AG09309 (cell line): Measurements from ENCODE around the gene LRRN3.

ENCODE experiments used
- DNase-seq: peaks from one replicate; pipeline ENCODE4 v3.0.0-alpha.2; 2010; ENCODE audit warnings: low read depth
- H3K4me3 ChIP-seq: 2 replicates; pipeline ENCODE4 v1.5.1; 2011; ENCODE audit warnings: mild to moderate bottlenecking, low read depth, low read length, moderate library complexity; ENCODE audit not compliant: control insufficient read depth
- CTCF ChIP-seq: IDR thresholded peaks from 2 replicates; pipeline ENCODE4 v1.5.1; 2011; ENCODE audit warnings: mild to moderate bottlenecking, low read depth, low read length, inconsistent platforms; ENCODE audit not compliant: insufficient read depth, control insufficient read depth; ENCODE audit errors: missing control alignments

LRRN3 gene

DNA sequence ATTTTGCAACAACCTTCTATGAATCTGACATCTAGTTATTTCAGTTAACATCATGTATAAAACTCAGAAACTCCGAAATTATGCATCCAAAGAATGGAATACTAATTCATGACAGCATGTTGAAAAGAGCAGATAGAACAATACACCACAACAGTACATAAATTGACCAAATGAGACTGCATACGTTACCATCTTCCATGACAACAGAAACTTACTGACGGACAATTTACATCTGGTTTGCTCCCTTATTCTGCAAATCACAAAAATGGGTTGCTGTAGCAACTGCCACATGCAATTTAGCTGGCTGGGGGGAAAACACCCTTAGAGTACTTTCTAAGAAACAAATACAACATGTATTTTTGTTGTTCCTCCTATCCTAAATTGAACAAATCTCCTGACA is 14.3 kb downstream of the LRRN3 start:
- TF ChIP-seq CTCF, result no peak
- no peak for DNase-seq
- no peak overlapping the region for H3K4me3 ChIP-seq

- no peak overlapping the region for H3K4me3 ChIP-seq
- no peak for DNase-seq
- TF ChIP-seq CTCF, result no peak
Measured at GRCh38 chr7:111107579-111107978, 16.7 kb downstream of the LRRN3 start.

DNA sequence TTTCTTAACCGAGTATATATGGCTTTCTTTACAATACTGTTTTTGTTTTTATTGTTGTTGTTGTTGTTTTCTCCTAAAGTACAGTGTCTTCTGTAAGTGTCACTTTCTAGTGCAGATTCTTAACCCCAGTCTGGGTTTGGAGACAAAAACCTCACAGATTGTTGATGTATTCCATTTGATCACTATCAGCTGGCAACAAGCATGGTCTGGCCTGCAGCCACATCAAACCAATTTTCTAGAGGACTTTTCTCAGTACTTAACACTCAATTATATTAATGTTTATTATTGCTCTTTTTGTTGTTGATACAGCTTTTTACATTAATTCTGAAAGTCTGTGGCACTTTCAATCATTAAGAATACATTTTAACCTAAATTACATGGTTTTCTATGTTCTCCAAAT is 17.1 kb downstream of the LRRN3 start:
- TF ChIP-seq CTCF, result no peak
- no peak overlapping the region for H3K4me3 ChIP-seq
- DNase-seq, result no peak

- no peak for TF ChIP-seq CTCF
- no peak overlapping the region for H3K4me3 ChIP-seq
- DNase-seq, result no peak
Measured at GRCh38 chr7:111108496-111108895, 17.6 kb downstream of the LRRN3 start.

- no peak for DNase-seq
- H3K4me3 ChIP-seq, result no peak overlapping the region
- no peak for TF ChIP-seq CTCF
Measured at GRCh38 chr7:111112439-111112838, 21.5 kb downstream of the LRRN3 start.

DNA sequence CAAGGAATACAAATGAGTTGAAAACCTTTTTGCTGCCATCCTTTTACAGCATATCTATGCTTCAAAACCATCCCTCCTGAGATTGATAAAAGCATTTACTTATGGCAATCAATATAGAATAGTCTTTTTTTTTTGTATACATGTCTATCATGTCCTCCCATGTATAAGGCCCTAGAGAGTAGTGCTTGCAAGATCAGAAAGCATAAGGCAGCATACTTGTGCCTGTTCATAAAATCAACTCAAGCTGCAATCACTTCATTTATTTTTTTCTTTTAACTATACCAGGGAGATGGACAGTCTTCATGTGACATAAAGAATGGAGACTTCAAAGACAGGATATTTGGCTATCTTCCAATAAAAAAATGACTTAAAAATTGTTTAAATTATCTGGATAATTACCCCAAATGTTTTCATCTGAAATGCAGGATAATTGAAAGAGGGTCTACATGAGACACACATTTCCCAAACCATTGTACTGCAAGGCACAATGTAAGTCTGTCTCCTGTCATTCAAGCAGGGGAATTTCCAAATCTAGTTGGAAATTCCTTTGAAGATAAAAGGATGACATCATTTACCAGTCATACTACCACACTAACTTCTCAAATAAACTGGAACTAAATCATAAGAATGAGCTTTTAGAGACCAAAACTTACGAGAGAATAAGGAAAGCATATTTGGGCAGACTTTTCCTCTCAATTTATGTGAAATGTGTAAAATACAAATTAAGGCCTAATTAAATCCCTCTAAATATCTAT is 22.5 kb downstream of the LRRN3 start:
- peak; percentile 28 for DNase-seq
- no peak overlapping the region for H3K4me3 ChIP-seq
- no peak for TF ChIP-seq CTCF
